Epithelial cell of prostate (primary cell): ENCODE data around the gene CDH18.

ENCODE experiments used
- DNase-seq: peaks from one replicate; pipeline ENCODE4 v3.0.0-alpha.2; 2011; ENCODE audit warnings: low read depth, low spot score
- H3K27ac ChIP-seq: fragments of 450-650 bp; 2 replicates; pipeline ENCODE4 v1.5.1; 2017; ENCODE audit warnings: mild to moderate bottlenecking

Gene CDH18

GRCh38 chr5:19987612-19988361 is at the start of gene CDH18:
Gene CDH18 (minus strand): TSS chr5:19988200. CDS start chr5:19838986, 149,214 bp downstream.
- DNase-seq = peak; percentile 8
- H3K27ac ChIP-seq = no peak within 1 kb of the TSS

- no peak for DNase-seq
- no peak overlapping the region for H3K27ac ChIP-seq
These were observed 46.7 kb upstream of the CDH18 start for GRCh38 chr5:20034717-20035116.

GRCh38 chr5:20033881-20034280 is 45.9 kb upstream of the CDH18 start:
- no peak for DNase-seq
- no peak overlapping the region for H3K27ac ChIP-seq

GRCh38 chr5:20032896-20033295 is 44.9 kb upstream of the CDH18 start:
- DNase-seq = no peak

GRCh38 chr5:20030125-20030524 is 42.1 kb upstream of the CDH18 start:
- DNase-seq = no peak
- H3K27ac ChIP-seq = no peak overlapping the region

More at GRCh38 chr5:20032896-20033295, 44.9 kb upstream of the CDH18 start:
- H3K27ac ChIP-seq = peak overlapping the region; percentile 55

- no peak for DNase-seq
- no peak overlapping the region for H3K27ac ChIP-seq
These were observed 41.3 kb upstream of the CDH18 start for GRCh38 chr5:20029266-20029665.

GRCh38 chr5:20028506-20028905 is 40.5 kb upstream of the CDH18 start:
- no peak for DNase-seq
- H3K27ac ChIP-seq = no peak overlapping the region

- DNase-seq = no peak
These were observed 35.7 kb upstream of the CDH18 start for GRCh38 chr5:20023686-20024180.

GRCh38 chr5:20020247-20020646 is 32.2 kb upstream of the CDH18 start:
- H3K27ac ChIP-seq = no peak overlapping the region
- no peak for DNase-seq

More at GRCh38 chr5:20023686-20024180, 35.7 kb upstream of the CDH18 start:
- H3K27ac ChIP-seq = no peak overlapping the region

- H3K27ac ChIP-seq = no peak overlapping the region
- no peak for DNase-seq
These were observed 29.0 kb upstream of the CDH18 start for GRCh38 chr5:20017021-20017420.

- no peak for DNase-seq
- H3K27ac ChIP-seq = no peak overlapping the region
These were observed 12.4 kb upstream of the CDH18 start for GRCh38 chr5:20000416-20000815.

GRCh38 chr5:19988457-19988856 is 457 bp upstream of the CDH18 start:
- DNase-seq = no peak

GRCh38 chr5:19986806-19987205 is 1.2 kb downstream of the CDH18 start:
- H3K27ac ChIP-seq = no peak overlapping the region
- no peak for DNase-seq

More at GRCh38 chr5:19988457-19988856, 457 bp upstream of the CDH18 start:
- no peak overlapping the region for H3K27ac ChIP-seq

- DNase-seq = no peak
These were observed 1.9 kb downstream of the CDH18 start for GRCh38 chr5:19986031-19986619.

GRCh38 chr5:19978476-19978875 is 9.5 kb downstream of the CDH18 start:
- no peak overlapping the region for H3K27ac ChIP-seq
- DNase-seq = no peak

More at GRCh38 chr5:19986031-19986619, 1.9 kb downstream of the CDH18 start:
- H3K27ac ChIP-seq = no peak overlapping the region

- no peak overlapping the region for H3K27ac ChIP-seq
- DNase-seq = no peak
These were observed 10.9 kb downstream of the CDH18 start for GRCh38 chr5:19977099-19977498.

- DNase-seq = no peak
- H3K27ac ChIP-seq = no peak overlapping the region
These were observed 12.2 kb downstream of the CDH18 start for GRCh38 chr5:19975795-19976194.

- no peak for DNase-seq
These were observed 27.5 kb downstream of the CDH18 start for GRCh38 chr5:19960451-19960850.

GRCh38 chr5:19959830-19960384 is 28.1 kb downstream of the CDH18 start:
- no peak overlapping the region for H3K27ac ChIP-seq
- DNase-seq = no peak

More at GRCh38 chr5:19960451-19960850, 27.5 kb downstream of the CDH18 start:
- no peak overlapping the region for H3K27ac ChIP-seq

- H3K27ac ChIP-seq = no peak overlapping the region
- no peak for DNase-seq
These were observed 37.1 kb downstream of the CDH18 start for GRCh38 chr5:19950897-19951296.

GRCh38 chr5:19940192-19940591 is 47.8 kb downstream of the CDH18 start:
- DNase-seq = no peak
- no peak overlapping the region for H3K27ac ChIP-seq
